ENCODE results near the gene TMEM138.

DNA sequence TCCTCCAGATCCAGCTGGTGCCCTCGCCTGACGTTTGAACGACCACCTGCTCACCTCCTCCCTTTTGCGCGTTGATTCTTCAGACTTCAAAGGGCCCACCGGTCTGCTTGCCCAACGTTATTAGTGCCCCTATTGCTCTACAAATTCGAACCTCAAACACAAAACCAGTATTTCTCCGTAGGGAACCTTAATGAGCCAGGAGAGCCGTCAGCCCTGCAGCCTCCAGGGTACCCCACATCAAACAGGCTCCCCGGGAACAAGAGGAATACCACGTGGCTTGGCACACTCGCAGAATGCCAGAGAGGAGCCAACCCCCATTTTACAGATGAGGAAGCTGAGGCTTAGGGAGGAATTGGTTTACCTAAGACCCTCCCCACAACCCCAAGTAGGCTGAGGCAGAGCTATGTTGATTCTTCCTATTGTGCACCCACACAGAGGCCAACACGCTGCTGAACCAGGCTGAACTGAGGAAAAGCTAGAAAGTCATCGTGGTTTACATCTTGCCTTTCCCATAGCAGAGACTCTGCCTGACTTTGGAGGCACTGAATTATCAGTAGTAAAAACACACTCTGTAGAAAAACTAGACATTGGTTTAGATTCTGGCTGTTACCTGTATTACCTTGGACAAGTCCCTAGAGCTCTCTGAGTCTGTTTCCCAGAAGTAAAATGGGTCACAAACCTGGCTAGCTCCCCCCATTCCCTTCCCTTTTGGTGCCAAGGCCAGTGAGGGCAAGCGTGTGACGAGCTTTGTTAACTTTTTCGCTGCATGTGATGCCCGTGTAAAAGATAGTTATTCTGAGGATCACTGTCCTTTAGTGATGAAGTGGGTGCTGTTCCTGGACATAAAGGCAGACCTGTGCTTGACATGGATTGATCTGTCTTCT, 28.4 kb upstream of the TMEM138 start:
- TF ChIP-seq, protein P1, sequence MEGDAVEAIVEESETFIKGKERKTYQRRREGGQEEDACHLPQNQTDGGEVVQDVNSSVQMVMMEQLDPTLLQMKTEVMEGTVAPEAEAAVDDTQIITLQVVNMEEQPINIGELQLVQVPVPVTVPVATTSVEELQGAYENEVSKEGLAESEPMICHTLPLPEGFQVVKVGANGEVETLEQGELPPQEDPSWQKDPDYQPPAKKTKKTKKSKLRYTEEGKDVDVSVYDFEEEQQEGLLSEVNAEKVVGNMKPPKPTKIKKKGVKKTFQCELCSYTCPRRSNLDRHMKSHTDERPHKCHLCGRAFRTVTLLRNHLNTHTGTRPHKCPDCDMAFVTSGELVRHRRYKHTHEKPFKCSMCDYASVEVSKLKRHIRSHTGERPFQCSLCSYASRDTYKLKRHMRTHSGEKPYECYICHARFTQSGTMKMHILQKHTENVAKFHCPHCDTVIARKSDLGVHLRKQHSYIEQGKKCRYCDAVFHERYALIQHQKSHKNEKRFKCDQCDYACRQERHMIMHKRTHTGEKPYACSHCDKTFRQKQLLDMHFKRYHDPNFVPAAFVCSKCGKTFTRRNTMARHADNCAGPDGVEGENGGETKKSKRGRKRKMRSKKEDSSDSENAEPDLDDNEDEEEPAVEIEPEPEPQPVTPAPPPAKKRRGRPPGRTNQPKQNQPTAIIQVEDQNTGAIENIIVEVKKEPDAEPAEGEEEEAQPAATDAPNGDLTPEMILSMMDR (conservative IDR thresholded peaks at IDR 0.05; ENCODE audit: low read depth, low read length): no peak
- TF ChIP-seq RCOR1 (IDR thresholded peaks at IDR 0.05; ENCODE audit: insufficient replicate concordance, low read length) (no peak), POLR2A (IDR thresholded peaks at IDR 0.05; ENCODE audit: low read depth, low read length) (no peak), RAD21 (IDR thresholded peaks at IDR 0.05; ENCODE audit: low read length) (no peak), CEBPB (IDR thresholded peaks at IDR 0.05; ENCODE audit: low read depth, low read length) (no peak), NFE2L2 (IDR thresholded peaks at IDR 0.05; ENCODE audit: low read depth, low read length) (no peak), MAZ (IDR thresholded peaks at IDR 0.05; ENCODE audit: borderline replicate concordance, low read depth, low read length) (no peak), MXI1 (IDR thresholded peaks at IDR 0.05; ENCODE audit: borderline replicate concordance, low read depth, low read length) (no peak), SMC3 (IDR thresholded peaks at IDR 0.05; ENCODE audit: low read depth, low read length) (no peak), BHLHE40 (IDR thresholded peaks at IDR 0.05; ENCODE audit: low read depth, low read length) (no peak), CHD1 (IDR thresholded peaks at IDR 0.05; ENCODE audit: low read depth, low read length) (no peak)
- TF ChIP-seq, protein P2, sequence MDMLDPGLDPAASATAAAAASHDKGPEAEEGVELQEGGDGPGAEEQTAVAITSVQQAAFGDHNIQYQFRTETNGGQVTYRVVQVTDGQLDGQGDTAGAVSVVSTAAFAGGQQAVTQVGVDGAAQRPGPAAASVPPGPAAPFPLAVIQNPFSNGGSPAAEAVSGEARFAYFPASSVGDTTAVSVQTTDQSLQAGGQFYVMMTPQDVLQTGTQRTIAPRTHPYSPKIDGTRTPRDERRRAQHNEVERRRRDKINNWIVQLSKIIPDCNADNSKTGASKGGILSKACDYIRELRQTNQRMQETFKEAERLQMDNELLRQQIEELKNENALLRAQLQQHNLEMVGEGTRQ (IDR thresholded peaks at IDR 0.05; ENCODE audit: low read depth, low read length): no peak

Data from IMR-90 (cell line).